ENCODE results near the gene PDCD11. TPM values are rescaled to one million over a fixed set of nuclear protein-coding genes. Genes with fewer than 3 reads are reported as not detected.

PDCD11 gene
- total and polyA plus RNA-seq, 5 donors = 7.6 to 15.7 (median 11.9) TPM

- H3K9me3 ChIP-seq (ENCODE audit: control insufficient read depth, low read length) = no peaks in the 10 kb centered on the region
- H3K27me3 ChIP-seq (ENCODE audit: control insufficient read depth, insufficient read depth) = no peaks in the 10 kb centered on the region
- WGBS = 29% methylated on average over 14 of the region's 14 CpGs
- peak overlapping the region; percentile 92 for H3K27ac ChIP-seq (ENCODE audit: low read length)
- intact Hi-C loops (cut with DNase I) = no loop called here
- DNase-seq = peak; percentile 91 to 96 (median 93)
- peak overlapping the region; percentile 69 for H3K4me3 ChIP-seq (ENCODE audit: low read length)
- ATAC-seq = peak; percentile 82 to 83
- peaks cover 13% of the 10 kb centered on the region for H3K4me1 ChIP-seq (ENCODE audit: control insufficient read depth, insufficient read depth, low read length)
These were observed 54.8 kb downstream of the PDCD11 start for GRCh38 chr10:103451091-103451813.

GRCh38 chr10:103451831-103452505 lies 55.5 kb downstream of the PDCD11 start, which contains the start of gene CALHM2:
TSS of gene CALHM2 (minus strand) at chr10:103452370. CDS start at chr10:103449941, 2,429 bp downstream.
- peak within 1 kb of the TSS; percentile 69 for H3K4me3 ChIP-seq (ENCODE audit: low read length)
- 4% methylated on average over 32 of the region's 32 CpGs for WGBS
- ATAC-seq = peak; percentile 74 to 79
- H3K27me3 ChIP-seq (ENCODE audit: control insufficient read depth, insufficient read depth) = no peaks in the 10 kb centered on the region
- H3K27ac ChIP-seq (ENCODE audit: low read length) = peak within 1 kb of the TSS; percentile 92
- H3K4me1 ChIP-seq (ENCODE audit: control insufficient read depth, insufficient read depth, low read length) = peaks cover 11% of the 10 kb centered on the region
- peak; percentile 78 to 92 (median 91) for DNase-seq
- intact Hi-C loops (cut with DNase I) = no loop called here
- H3K9me3 ChIP-seq (ENCODE audit: control insufficient read depth, low read length) = no peaks in the 10 kb centered on the region

- intact Hi-C loops (cut with DNase I) = no loop called here
- H3K27ac ChIP-seq (ENCODE audit: low read length) = peak overlapping the region; percentile 40
- H3K4me3 ChIP-seq (ENCODE audit: low read length) = peak overlapping the region; percentile 69
- H3K9me3 ChIP-seq (ENCODE audit: control insufficient read depth, low read length) = no peaks in the 10 kb centered on the region
- H3K27me3 ChIP-seq (ENCODE audit: control insufficient read depth, insufficient read depth) = no peaks in the 10 kb centered on the region
- DNase-seq (no peak), ATAC-seq (peak; percentile 0 to 1)
- peaks cover 4% of the 10 kb centered on the region for H3K4me1 ChIP-seq (ENCODE audit: control insufficient read depth, insufficient read depth, low read length)
- WGBS = 28% methylated on average over 27 of the region's 27 CpGs
These were observed 56.2 kb downstream of the PDCD11 start for GRCh38 chr10:103452506-103453230.

GRCh38 chr10:103454026-103454425 lies 57.6 kb downstream of the PDCD11 start:
- DNase-seq = no peak
- no peaks in the 10 kb centered on the region for H3K9me3 ChIP-seq (ENCODE audit: control insufficient read depth, low read length)
- peaks cover 4% of the 10 kb centered on the region for H3K4me1 ChIP-seq (ENCODE audit: control insufficient read depth, insufficient read depth, low read length)
- intact Hi-C loops (cut with DNase I) = no loop called here
- no peak for ATAC-seq
- H3K4me3 ChIP-seq (ENCODE audit: low read length) = no peak overlapping the region
- WGBS = 86% methylated on average over 4 of the region's 4 CpGs
- H3K27me3 ChIP-seq (ENCODE audit: control insufficient read depth, insufficient read depth) = no peaks in the 10 kb centered on the region
- H3K27ac ChIP-seq (ENCODE audit: low read length) = no peak overlapping the region

GRCh38 chr10:103455235-103455634 lies 58.8 kb downstream of the PDCD11 start:
- WGBS = 88% methylated on average over 25 of the region's 25 CpGs
- no peaks in the 10 kb centered on the region for H3K4me1 ChIP-seq (ENCODE audit: control insufficient read depth, insufficient read depth, low read length)
- H3K27ac ChIP-seq (ENCODE audit: low read length) = no peak overlapping the region
- no peaks in the 10 kb centered on the region for H3K9me3 ChIP-seq (ENCODE audit: control insufficient read depth, low read length)
- no peaks in the 10 kb centered on the region for H3K27me3 ChIP-seq (ENCODE audit: control insufficient read depth, insufficient read depth)
- no peak for ATAC-seq
- intact Hi-C loops (cut with DNase I) = no loop called here
- no peak overlapping the region for H3K4me3 ChIP-seq (ENCODE audit: low read length)
- DNase-seq = peak in 2 of 3 donors; percentile 48 to 53

GRCh38 chr10:103456074-103456660 lies 59.7 kb downstream of the PDCD11 start:
- intact Hi-C loops (cut with DNase I) = no loop called here
- WGBS = 90% methylated on average over 9 of the region's 9 CpGs
- ATAC-seq (no peak), DNase-seq (no peak)
- Histone ChIP-seq H3K27ac (ENCODE audit: low read length) (no peak overlapping the region), H3K4me1 (ENCODE audit: control insufficient read depth, insufficient read depth, low read length) (no peaks in the 10 kb centered on the region), H3K27me3 (ENCODE audit: control insufficient read depth, insufficient read depth) (no peaks in the 10 kb centered on the region), H3K9me3 (ENCODE audit: control insufficient read depth, low read length) (no peaks in the 10 kb centered on the region), H3K4me3 (ENCODE audit: low read length) (no peak overlapping the region)

GRCh38 chr10:103457176-103457712 lies 60.8 kb downstream of the PDCD11 start:
- intact Hi-C loops (cut with DNase I) = no loop called here
- Histone ChIP-seq H3K4me3 (ENCODE audit: low read length) (no peak overlapping the region), H3K27me3 (ENCODE audit: control insufficient read depth, insufficient read depth) (no peaks in the 10 kb centered on the region), H3K27ac (ENCODE audit: low read length) (no peak overlapping the region), H3K4me1 (ENCODE audit: control insufficient read depth, insufficient read depth, low read length) (no peaks in the 10 kb centered on the region), H3K9me3 (ENCODE audit: control insufficient read depth, low read length) (no peaks in the 10 kb centered on the region)
- DNase-seq (no peak), ATAC-seq (no peak)
- 78% methylated on average over 8 of the region's 8 CpGs for WGBS

- H3K9me3 ChIP-seq (ENCODE audit: control insufficient read depth, low read length) = no peaks in the 10 kb centered on the region
- H3K27ac ChIP-seq (ENCODE audit: low read length) = no peak overlapping the region
- WGBS = 97% methylated on average over 39 of the region's 39 CpGs
- intact Hi-C loops (cut with DNase I) = no loop called here
- H3K4me3 ChIP-seq (ENCODE audit: low read length) = no peak overlapping the region
- ATAC-seq (no peak), DNase-seq (peak in 1 of 3 donors; percentile 54)
- H3K4me1 ChIP-seq (ENCODE audit: control insufficient read depth, insufficient read depth, low read length) = no peaks in the 10 kb centered on the region
- H3K27me3 ChIP-seq (ENCODE audit: control insufficient read depth, insufficient read depth) = no peaks in the 10 kb centered on the region
These were observed 61.6 kb downstream of the PDCD11 start for GRCh38 chr10:103457896-103458583.

- H3K4me3 ChIP-seq (ENCODE audit: low read length) = no peak within 1 kb of the TSS
- intact Hi-C loops (cut with DNase I) = no loop called here
- DNase-seq (no peak), ATAC-seq (no peak)
- H3K4me1 ChIP-seq (ENCODE audit: control insufficient read depth, insufficient read depth, low read length) = no peaks in the 10 kb centered on the region
- no peak within 1 kb of the TSS for H3K27ac ChIP-seq (ENCODE audit: low read length)
- WGBS = 72% methylated on average over 9 of the region's 9 CpGs
- no peaks in the 10 kb centered on the region for H3K9me3 ChIP-seq (ENCODE audit: control insufficient read depth, low read length)
- no peaks in the 10 kb centered on the region for H3K27me3 ChIP-seq (ENCODE audit: control insufficient read depth, insufficient read depth)
These were observed 62.3 kb downstream of the PDCD11 start, which contains the start of gene CALHM1 for GRCh38 chr10:103458720-103459119. TSS of gene CALHM1 (minus strand) at chr10:103458900. CDS start at chr10:103458751, 149 bp downstream.

GRCh38 chr10:103459615-103460014 lies 63.2 kb downstream of the PDCD11 start:
- H3K4me3 ChIP-seq (ENCODE audit: low read length) = no peak overlapping the region
- H3K4me1 ChIP-seq (ENCODE audit: control insufficient read depth, insufficient read depth, low read length) = no peaks in the 10 kb centered on the region
- DNase-seq = no peak
- H3K27ac ChIP-seq (ENCODE audit: low read length) = no peak overlapping the region
- H3K27me3 ChIP-seq (ENCODE audit: control insufficient read depth, insufficient read depth) = no peaks in the 10 kb centered on the region
- no peaks in the 10 kb centered on the region for H3K9me3 ChIP-seq (ENCODE audit: control insufficient read depth, low read length)
- 57% methylated on average over 4 of the region's 4 CpGs for WGBS
- intact Hi-C loops (cut with DNase I) = no loop called here
- no peak for ATAC-seq

Measured in right cardiac atrium (tissue), 5 donors.